ENCODE results near the gene KIAA1217.

KIAA1217 gene

DNA sequence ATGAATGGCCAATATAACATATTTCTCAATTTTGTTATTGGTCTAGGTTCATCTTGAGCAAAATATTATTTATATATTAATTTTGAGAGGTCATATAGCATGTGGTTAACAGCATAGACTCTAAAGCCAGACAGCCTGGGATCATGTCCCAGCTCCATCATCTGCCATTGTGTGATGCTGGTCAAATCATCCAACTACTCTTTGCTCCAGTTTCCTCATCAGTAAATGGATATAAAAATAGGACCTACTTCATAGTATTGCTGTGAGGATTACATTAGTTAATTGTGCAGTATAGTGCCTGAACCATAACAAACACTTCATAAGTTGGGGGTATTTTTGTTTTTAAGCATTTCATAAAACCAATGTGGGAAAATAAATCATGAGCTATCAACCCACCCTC, 199.0 kb downstream of the KIAA1217 start:
- Histone ChIP-seq H3K4me3 (ENCODE audit: low read length) (no peak overlapping the region), H3K27me3 (ENCODE audit: insufficient read depth, low read length) (no peaks in the 10 kb centered on the region), H3K4me1 (ENCODE audit: insufficient read depth, low read length) (no peaks in the 10 kb centered on the region), H3K36me3 (ENCODE audit: insufficient read depth, low read length) (no peaks in the 10 kb centered on the region), H3K9me3 (ENCODE audit: low read length) (no peaks in the 10 kb centered on the region), H2AFZ (ENCODE audit: low read depth, low read length) (no peak overlapping the region)

DNA sequence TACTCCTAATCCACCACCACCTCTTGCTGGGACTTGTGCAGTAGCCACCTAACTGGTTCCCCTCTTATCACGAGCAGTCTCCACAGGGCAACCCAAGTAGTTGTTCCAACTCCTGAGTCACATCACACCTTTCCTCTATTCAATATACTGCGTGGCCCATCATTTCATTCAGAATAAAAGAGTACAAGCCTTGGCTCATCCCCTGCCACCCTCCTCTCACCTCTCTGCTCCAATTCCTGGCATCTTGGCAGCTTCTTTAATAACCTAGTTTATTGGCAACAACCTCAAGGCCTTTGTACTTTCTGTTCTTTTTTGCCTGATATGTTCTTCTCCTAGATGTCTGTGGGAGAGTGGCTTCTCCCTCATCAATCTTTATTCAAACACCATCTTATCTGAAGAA, 199.4 kb downstream of the KIAA1217 start:
- Histone ChIP-seq H3K9me3 (ENCODE audit: low read length) (no peaks in the 10 kb centered on the region), H3K36me3 (ENCODE audit: insufficient read depth, low read length) (no peaks in the 10 kb centered on the region), H3K27me3 (ENCODE audit: insufficient read depth, low read length) (no peaks in the 10 kb centered on the region), H2AFZ (ENCODE audit: low read depth, low read length) (no peak overlapping the region), H3K4me1 (ENCODE audit: insufficient read depth, low read length) (no peaks in the 10 kb centered on the region), H3K4me3 (ENCODE audit: low read length) (no peak overlapping the region)

DNA sequence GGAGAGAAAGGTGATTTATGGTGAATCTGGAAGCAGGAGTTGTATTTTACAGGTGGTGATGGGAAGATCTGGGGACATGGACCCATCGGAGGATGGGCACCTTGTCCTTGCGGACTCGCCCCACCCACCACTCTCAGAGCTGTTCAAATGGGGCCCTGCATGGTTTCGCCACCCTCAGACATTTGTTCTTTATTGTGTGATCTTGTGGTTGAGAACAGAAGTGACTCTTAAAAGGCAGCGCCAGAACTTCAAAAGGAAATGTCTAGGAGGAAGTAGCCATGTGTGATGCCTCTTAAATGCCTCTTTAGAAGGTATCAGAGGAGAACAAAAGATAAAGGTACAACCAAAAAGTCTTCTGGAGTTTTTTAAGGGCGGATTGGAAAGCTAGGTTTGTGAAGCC, 205.7 kb downstream of the KIAA1217 start:
- Histone ChIP-seq H3K36me3 (ENCODE audit: insufficient read depth, low read length) (no peaks in the 10 kb centered on the region), H3K9me3 (ENCODE audit: low read length) (no peaks in the 10 kb centered on the region), H3K4me1 (ENCODE audit: insufficient read depth, low read length) (no peaks in the 10 kb centered on the region), H2AFZ (ENCODE audit: low read depth, low read length) (no peak overlapping the region), H3K27me3 (ENCODE audit: insufficient read depth, low read length) (no peaks in the 10 kb centered on the region), H3K4me3 (ENCODE audit: low read length) (no peak overlapping the region)

DNA sequence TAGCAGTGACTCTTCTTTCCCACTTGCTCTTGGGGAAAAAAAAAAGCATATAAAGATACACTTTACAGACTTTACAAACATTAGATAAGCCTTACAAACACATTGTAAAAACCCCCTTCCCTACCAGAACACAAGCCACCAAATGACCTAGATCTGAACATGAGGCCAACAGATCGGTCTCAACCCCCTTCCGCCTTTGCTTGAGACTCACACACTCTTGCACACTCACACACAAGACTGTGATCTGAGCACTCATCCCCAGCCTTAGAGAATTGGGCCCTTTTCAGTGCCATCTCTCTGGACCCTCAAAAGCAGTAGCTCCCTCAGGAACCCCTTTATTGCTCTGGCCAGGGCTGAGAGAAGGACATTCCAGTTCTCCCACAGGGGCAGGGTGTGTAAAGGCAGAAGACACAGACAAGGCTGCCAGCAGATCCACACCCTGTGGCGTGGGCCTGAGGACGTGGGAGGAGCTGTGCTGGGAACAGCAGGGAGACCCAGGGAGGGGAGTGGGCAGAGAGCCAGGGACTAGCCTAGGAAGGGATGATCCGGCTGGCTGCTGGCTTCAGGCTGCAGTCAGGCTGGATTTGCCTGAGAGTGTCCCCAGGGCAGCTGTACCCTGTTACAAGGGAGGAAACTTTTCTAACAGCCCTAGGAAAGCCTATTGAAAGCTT, 206.7 kb downstream of the KIAA1217 start:
- Histone ChIP-seq H3K9me3 (ENCODE audit: low read length) (no peaks in the 10 kb centered on the region), H3K4me1 (ENCODE audit: insufficient read depth, low read length) (no peaks in the 10 kb centered on the region), H3K4me3 (ENCODE audit: low read length) (no peak overlapping the region), H3K27me3 (ENCODE audit: insufficient read depth, low read length) (no peaks in the 10 kb centered on the region), H2AFZ (ENCODE audit: low read depth, low read length) (no peak overlapping the region), H3K36me3 (ENCODE audit: insufficient read depth, low read length) (no peaks in the 10 kb centered on the region)

DNA sequence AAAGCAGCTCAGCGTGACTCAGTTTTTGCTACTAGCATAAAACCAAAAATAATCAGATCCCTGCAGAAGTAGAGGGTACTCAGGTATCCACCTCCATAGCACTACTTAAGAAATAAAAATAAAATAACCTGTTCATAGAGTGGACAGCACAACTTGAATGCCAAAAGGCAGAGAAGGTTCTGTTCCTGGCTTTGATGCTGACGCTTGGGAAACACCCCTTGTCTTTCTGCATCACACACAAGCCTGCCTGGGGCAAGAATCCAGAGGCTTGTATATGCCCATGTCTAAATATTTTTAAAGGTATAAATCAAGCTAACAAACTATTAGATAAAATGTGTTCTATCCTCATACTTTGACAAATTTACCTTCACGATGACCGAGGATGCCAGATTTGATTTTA, 207.3 kb downstream of the KIAA1217 start:
- H3K9me3 ChIP-seq (ENCODE audit: low read length) = no peaks in the 10 kb centered on the region
- no peaks in the 10 kb centered on the region for H3K4me1 ChIP-seq (ENCODE audit: insufficient read depth, low read length)
- H3K36me3 ChIP-seq (ENCODE audit: insufficient read depth, low read length) = no peaks in the 10 kb centered on the region
- no peak overlapping the region for H2AFZ ChIP-seq (ENCODE audit: low read depth, low read length)
- no peaks in the 10 kb centered on the region for H3K27me3 ChIP-seq (ENCODE audit: insufficient read depth, low read length)
- H3K4me3 ChIP-seq (ENCODE audit: low read length) = no peak overlapping the region

DNA sequence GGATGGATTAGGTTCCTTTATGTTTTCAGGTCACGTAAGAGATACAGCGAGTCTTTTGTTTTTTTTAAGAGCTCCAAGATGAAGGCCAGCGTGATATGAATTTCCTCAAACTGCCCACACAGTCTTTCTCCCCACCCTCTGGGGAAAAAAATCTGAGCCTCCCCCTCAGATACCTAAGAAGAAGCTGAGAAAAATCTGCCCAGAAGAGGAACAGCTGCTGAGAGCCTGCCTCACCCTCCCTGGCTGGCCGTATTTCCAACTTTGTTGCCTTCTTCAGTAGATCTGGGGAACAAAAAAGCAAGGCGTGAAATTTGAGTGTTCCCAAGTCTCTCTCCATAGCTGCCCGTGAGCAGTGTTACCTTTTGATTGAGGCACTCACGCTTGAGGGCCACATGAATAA, 208.1 kb downstream of the KIAA1217 start:
- Histone ChIP-seq H3K9me3 (ENCODE audit: low read length) (no peaks in the 10 kb centered on the region), H3K4me1 (ENCODE audit: insufficient read depth, low read length) (no peaks in the 10 kb centered on the region), H3K4me3 (ENCODE audit: low read length) (no peak overlapping the region), H2AFZ (ENCODE audit: low read depth, low read length) (no peak overlapping the region), H3K36me3 (ENCODE audit: insufficient read depth, low read length) (no peaks in the 10 kb centered on the region), H3K27me3 (ENCODE audit: insufficient read depth, low read length) (no peaks in the 10 kb centered on the region)

DNA sequence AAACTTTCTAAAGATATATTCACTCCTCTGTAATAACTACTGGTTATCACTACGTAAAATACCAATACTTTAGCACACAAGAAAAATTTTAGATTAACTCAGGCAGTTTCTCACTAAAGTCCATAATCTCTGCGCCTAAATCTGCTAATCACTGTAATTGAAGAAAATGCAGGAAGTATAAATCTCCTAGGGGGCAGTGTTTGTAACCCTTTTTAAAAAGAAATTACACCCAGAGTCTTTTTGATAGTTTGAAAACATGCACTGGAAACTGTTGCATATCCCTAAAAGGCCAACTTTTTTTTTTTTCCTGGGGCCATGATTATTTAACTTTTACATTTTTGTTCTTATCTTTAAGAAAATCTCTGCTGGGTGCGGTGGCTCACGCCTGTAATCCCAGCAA, 209.6 kb downstream of the KIAA1217 start:
- Histone ChIP-seq H3K9me3 (ENCODE audit: low read length) (no peaks in the 10 kb centered on the region), H3K4me1 (ENCODE audit: insufficient read depth, low read length) (no peaks in the 10 kb centered on the region), H3K27me3 (ENCODE audit: insufficient read depth, low read length) (no peaks in the 10 kb centered on the region)

DNA sequence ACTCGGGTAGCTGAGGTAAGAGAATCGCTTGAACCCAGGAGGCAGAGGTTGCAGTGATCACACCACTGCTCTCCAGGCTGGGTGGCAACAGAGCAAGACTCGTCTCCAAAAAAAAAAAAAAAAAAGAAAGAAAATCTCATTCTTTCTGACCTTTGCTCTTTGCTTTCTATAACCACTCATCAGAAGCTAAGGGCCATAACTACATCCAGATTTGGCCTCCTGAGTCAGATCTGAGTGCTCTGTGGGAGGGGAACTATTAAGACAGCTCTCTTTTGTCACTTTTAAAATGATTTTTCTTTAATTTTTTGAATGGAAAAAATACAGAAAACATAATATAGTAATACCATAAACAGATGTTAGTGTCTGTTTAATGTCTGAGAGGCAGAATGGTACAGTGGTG, 210.1 kb downstream of the KIAA1217 start:
- H3K9me3 ChIP-seq (ENCODE audit: low read length) = no peaks in the 10 kb centered on the region
- no peak overlapping the region for H2AFZ ChIP-seq (ENCODE audit: low read depth, low read length)
- H3K4me1 ChIP-seq (ENCODE audit: insufficient read depth, low read length) = no peaks in the 10 kb centered on the region
- H3K27me3 ChIP-seq (ENCODE audit: insufficient read depth, low read length) = no peaks in the 10 kb centered on the region
- no peak overlapping the region for H3K4me3 ChIP-seq (ENCODE audit: low read length)
- H3K36me3 ChIP-seq (ENCODE audit: insufficient read depth, low read length) = no peaks in the 10 kb centered on the region

More for the DNA sequence above, 209.6 kb downstream of the KIAA1217 start:
- Histone ChIP-seq H2AFZ (ENCODE audit: low read depth, low read length) (no peak overlapping the region), H3K4me3 (ENCODE audit: low read length) (no peak overlapping the region), H3K36me3 (ENCODE audit: insufficient read depth, low read length) (no peaks in the 10 kb centered on the region)

DNA sequence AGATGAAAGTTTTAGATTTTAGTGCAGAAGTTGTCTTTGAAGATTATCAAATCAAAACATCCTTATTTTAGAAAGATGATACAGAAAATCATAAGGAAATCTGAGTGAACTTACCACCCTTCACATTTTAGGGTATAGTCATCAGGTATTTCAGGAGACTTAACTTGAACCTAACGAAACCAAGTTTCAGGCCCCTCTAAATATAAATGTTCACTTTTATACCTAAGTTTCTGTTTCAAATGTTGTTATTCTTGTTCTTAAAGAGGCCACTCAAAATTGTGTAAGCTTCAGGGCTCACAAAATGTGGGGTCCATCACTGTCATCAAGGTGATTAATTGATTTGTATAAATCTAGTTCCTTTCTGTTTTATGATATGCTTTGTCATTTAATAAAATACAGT, 216.2 kb downstream of the KIAA1217 start:
- Histone ChIP-seq H3K4me3 (ENCODE audit: low read length) (no peak overlapping the region), H3K27me3 (ENCODE audit: insufficient read depth, low read length) (no peaks in the 10 kb centered on the region), H3K36me3 (ENCODE audit: insufficient read depth, low read length) (no peaks in the 10 kb centered on the region), H2AFZ (ENCODE audit: low read depth, low read length) (no peak overlapping the region), H3K4me1 (ENCODE audit: insufficient read depth, low read length) (no peaks in the 10 kb centered on the region), H3K9me3 (ENCODE audit: low read length) (no peaks in the 10 kb centered on the region)

DNA sequence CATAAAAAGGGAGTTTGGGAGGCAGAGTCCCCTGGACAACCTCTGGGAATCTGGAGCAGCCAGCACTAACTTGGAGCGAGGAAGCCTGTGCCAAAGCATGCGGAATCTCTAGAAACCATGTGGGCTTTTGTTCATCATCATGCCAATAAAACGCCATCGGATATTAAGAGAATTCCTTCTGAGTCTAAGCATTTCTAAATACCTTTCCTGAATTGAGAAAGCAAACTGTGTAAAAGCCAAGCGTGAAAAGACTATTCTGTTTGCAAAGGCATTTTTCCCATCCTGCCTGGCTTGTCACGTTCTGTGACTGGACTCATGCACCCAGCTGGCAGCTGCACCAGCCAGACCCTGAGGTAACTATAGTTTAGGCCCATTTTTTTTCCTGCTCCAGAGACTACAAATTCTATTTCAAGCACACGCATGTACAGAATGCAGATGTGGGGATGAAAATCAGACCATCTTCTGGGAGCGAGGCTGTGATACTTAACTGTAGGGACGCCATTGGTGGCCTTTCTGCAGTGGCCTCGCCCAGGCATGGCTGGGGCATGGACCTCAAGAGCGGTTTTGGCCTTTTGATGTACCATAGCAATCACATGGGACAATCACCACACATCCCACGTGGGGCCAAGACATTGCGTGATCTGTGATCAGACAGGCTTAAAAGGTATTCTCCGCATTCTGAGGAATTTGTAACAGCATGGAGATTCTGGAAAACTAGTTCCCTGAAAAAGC, 218.9 kb downstream of the KIAA1217 start:
- no peak overlapping the region for H2AFZ ChIP-seq (ENCODE audit: low read depth, low read length)
- H3K27me3 ChIP-seq (ENCODE audit: insufficient read depth, low read length) = no peaks in the 10 kb centered on the region
- H3K9me3 ChIP-seq (ENCODE audit: low read length) = no peaks in the 10 kb centered on the region
- no peak overlapping the region for H3K4me3 ChIP-seq (ENCODE audit: low read length)
- H3K36me3 ChIP-seq (ENCODE audit: insufficient read depth, low read length) = no peaks in the 10 kb centered on the region
- H3K4me1 ChIP-seq (ENCODE audit: insufficient read depth, low read length) = no peaks in the 10 kb centered on the region

DNA sequence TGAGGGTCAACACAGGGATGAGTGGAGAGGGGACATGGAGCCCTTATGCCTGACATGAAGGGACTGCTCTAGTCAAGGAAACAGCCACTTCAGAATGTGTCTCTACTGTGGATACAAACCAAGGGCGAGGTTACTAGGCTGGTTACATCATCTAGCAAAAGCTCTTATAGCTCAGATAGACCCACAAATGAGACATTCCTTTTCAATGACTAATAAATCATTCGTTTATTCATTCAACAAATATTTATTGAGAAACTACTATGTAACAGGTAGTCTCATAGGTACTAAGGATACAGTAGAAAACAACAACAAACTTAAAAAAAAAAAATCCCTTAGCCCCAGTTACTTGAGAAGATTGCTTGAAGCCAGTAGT, 219.5 kb downstream of the KIAA1217 start:
- Histone ChIP-seq H3K4me1 (ENCODE audit: insufficient read depth, low read length) (no peaks in the 10 kb centered on the region), H3K9me3 (ENCODE audit: low read length) (no peaks in the 10 kb centered on the region), H3K27me3 (ENCODE audit: insufficient read depth, low read length) (no peaks in the 10 kb centered on the region), H2AFZ (ENCODE audit: low read depth, low read length) (no peak overlapping the region), H3K36me3 (ENCODE audit: insufficient read depth, low read length) (no peaks in the 10 kb centered on the region), H3K4me3 (ENCODE audit: low read length) (no peak overlapping the region)

DNA sequence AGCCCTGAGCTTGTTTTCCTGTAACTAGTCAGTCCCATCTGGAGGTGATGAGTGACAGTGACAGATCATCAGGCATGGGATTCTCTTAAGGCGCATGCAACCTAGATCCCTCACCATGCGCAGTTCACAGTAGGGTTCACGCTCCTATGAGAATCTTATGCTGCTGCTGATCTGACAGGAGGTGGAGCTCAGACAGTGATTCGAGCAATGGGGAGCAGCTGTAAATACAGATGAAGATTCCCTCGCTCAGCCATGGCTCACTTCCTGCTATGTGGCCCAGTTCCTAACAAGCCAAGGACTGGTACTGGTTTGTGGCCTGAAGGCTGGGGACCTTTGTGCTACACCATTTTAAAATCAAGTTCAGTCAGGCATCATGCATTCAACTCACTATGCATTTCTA, 221.7 kb downstream of the KIAA1217 start:
- Histone ChIP-seq H3K4me3 (ENCODE audit: low read length) (no peak overlapping the region), H3K36me3 (ENCODE audit: insufficient read depth, low read length) (no peaks in the 10 kb centered on the region), H3K4me1 (ENCODE audit: insufficient read depth, low read length) (no peaks in the 10 kb centered on the region), H2AFZ (ENCODE audit: low read depth, low read length) (no peak overlapping the region), H3K27me3 (ENCODE audit: insufficient read depth, low read length) (no peaks in the 10 kb centered on the region), H3K9me3 (ENCODE audit: low read length) (no peaks in the 10 kb centered on the region)

DNA sequence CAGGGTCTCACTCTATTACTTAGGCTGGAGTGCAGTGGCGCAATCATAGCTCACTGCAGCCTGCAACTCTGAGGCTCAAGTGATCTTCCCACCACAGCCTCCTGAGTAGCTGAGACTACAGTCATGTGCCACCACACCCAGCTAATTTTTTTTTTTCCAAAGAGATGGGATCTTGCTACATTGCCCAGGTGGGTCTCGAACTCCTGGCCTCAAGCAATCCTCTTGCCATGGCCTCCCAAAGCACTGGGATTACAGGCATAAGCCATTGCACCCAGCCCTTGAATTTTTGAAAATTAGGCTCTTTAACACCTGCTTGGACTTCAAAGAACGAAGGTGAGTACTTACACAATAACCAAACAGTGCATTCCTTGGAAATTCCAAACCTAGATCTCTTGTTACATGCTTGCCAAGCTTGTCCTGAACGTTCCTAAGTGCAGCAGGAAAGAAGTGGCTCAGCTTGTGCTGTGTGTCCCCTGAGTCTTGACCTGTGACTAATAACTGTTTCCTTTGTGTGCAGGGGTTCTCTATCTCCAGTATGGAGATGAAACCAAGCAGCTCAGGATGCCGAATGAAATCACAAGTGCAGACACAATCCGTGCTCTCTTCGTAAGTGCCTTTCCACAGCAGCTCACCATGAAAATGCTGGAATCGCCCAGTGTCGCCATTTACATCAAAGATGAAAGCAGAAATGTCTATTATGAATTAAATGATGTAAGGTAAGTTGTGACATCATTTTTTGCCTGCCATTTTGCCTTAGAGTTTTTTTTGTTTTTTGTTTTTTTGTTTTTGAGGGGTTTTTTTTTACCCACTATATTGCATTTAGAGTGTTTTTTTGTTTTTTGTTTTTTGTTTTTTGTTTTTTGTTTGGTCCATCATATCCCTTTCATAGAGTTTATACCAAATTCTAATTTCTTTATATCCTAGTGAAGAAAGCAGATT, 223.8 kb downstream of the KIAA1217 start:
- no peaks in the 10 kb centered on the region for H3K4me1 ChIP-seq (ENCODE audit: insufficient read depth, low read length)
- H3K27me3 ChIP-seq (ENCODE audit: insufficient read depth, low read length) = no peaks in the 10 kb centered on the region
- H3K4me3 ChIP-seq (ENCODE audit: low read length) = no peak overlapping the region
- H2AFZ ChIP-seq (ENCODE audit: low read depth, low read length) = no peak overlapping the region
- H3K9me3 ChIP-seq (ENCODE audit: low read length) = no peaks in the 10 kb centered on the region
- H3K36me3 ChIP-seq (ENCODE audit: insufficient read depth, low read length) = no peaks in the 10 kb centered on the region
